HG02642 (cell line): ENCODE measurements around the gene OR13C2.
"Not testable (repeated sequence)": the region's sequence is repeated elsewhere in the genome, so short reads cannot be mapped to it uniquely, and the experiment has no call there.

Experiments
- ATAC-seq: cut with Tn5 transposase; IDR thresholded peaks from one replicate; pipeline ENCODE4 v1.9.1; 2021; ENCODE audit warnings: mild to moderate bottlenecking; ENCODE audit not compliant: unreplicated experiment, poor library complexity

The OR13C2 gene

GRCh38 chr9:104605527-104605926 lies at the start of gene OR13C2:
Gene OR13C2, minus strand, starts transcription at chr9:104605627. Its CDS starts 0 bp downstream, at chr9:104605627.
- ATAC-seq = not testable (repeated sequence)

- no peak for ATAC-seq
These were observed 30.0 kb upstream of the OR13C2 start for GRCh38 chr9:104635456-104635855.

- no peak for ATAC-seq
These were observed 28.6 kb upstream of the OR13C2 start for GRCh38 chr9:104633976-104634520.

- not testable (repeated sequence) for ATAC-seq
These were observed 20.5 kb upstream of the OR13C2 start for GRCh38 chr9:104625964-104626363.

GRCh38 chr9:104618104-104618503 lies 12.7 kb upstream of the OR13C2 start, which contains the start of gene OR13C9:
Gene OR13C9, minus strand, starts transcription at chr9:104618204. Its CDS starts 0 bp downstream, at chr9:104618204.
- no peak for ATAC-seq

GRCh38 chr9:104617418-104617817 lies 12.0 kb upstream of the OR13C2 start:
- no peak for ATAC-seq

- no peak for ATAC-seq
These were observed 5.8 kb upstream of the OR13C2 start for GRCh38 chr9:104611213-104611612.

GRCh38 chr9:104608336-104608735 lies 2.9 kb upstream of the OR13C2 start:
- ATAC-seq = no peak

GRCh38 chr9:104606152-104606551 lies 725 bp upstream of the OR13C2 start:
- ATAC-seq = no peak

- ATAC-seq = no peak
These were observed 626 bp downstream of the OR13C2 start for GRCh38 chr9:104604801-104605200.

- not testable (repeated sequence) for ATAC-seq
These were observed 6.1 kb downstream of the OR13C2 start, which contains the start of gene OR13C5 for GRCh38 chr9:104599313-104599712. Gene OR13C5, minus strand, starts transcription at chr9:104599413. Its CDS starts 0 bp downstream, at chr9:104599413.

GRCh38 chr9:104598749-104599148 lies 6.7 kb downstream of the OR13C2 start:
- ATAC-seq = not testable (repeated sequence)

GRCh38 chr9:104589626-104590025 lies 15.8 kb downstream of the OR13C2 start:
- ATAC-seq = no peak

- ATAC-seq = no peak
These were observed 18.8 kb downstream of the OR13C2 start for GRCh38 chr9:104586496-104587180.

- no peak for ATAC-seq
These were observed 24.9 kb downstream of the OR13C2 start for GRCh38 chr9:104580562-104580961.

- ATAC-seq = no peak
These were observed 28.2 kb downstream of the OR13C2 start for GRCh38 chr9:104577263-104577662.

GRCh38 chr9:104575456-104575855 lies 30.0 kb downstream of the OR13C2 start:
- no peak for ATAC-seq

GRCh38 chr9:104572612-104573011 lies 32.8 kb downstream of the OR13C2 start:
- ATAC-seq = no peak

GRCh38 chr9:104568868-104569267 lies 36.6 kb downstream of the OR13C2 start, which contains the start of gene OR13C8:
Gene OR13C8, plus strand, starts transcription at chr9:104569168. Its CDS starts 0 bp downstream, at chr9:104569168.
- no peak for ATAC-seq

- ATAC-seq = no peak
These were observed 41.1 kb downstream of the OR13C2 start for GRCh38 chr9:104564358-104564757.

- ATAC-seq = no peak
These were observed 48.4 kb downstream of the OR13C2 start for GRCh38 chr9:104556830-104557634.
